ENCODE data around the gene DUOX1.

DNA sequence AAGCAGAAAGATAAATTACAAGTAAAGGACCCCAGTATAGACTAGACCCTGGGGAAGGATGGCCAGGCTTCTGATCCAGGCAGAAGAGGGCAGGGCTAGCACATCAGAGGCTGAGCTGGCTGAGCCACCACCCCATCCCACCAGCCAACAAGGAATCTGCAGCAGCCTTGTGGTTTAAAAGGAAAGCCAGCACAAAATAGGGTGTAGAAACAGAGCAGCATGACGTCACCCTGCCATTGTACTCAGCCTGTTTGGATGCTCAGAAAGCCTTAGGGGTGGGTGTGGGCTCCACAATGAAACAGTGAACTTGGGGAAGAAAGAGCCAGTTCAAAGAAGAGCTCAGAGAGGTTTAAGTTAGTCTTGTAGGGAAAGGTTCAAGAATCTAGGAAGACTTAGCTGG lies 28.2 kb downstream of the DUOX1 start:
- TF ChIP-seq, protein P1, sequence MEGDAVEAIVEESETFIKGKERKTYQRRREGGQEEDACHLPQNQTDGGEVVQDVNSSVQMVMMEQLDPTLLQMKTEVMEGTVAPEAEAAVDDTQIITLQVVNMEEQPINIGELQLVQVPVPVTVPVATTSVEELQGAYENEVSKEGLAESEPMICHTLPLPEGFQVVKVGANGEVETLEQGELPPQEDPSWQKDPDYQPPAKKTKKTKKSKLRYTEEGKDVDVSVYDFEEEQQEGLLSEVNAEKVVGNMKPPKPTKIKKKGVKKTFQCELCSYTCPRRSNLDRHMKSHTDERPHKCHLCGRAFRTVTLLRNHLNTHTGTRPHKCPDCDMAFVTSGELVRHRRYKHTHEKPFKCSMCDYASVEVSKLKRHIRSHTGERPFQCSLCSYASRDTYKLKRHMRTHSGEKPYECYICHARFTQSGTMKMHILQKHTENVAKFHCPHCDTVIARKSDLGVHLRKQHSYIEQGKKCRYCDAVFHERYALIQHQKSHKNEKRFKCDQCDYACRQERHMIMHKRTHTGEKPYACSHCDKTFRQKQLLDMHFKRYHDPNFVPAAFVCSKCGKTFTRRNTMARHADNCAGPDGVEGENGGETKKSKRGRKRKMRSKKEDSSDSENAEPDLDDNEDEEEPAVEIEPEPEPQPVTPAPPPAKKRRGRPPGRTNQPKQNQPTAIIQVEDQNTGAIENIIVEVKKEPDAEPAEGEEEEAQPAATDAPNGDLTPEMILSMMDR (IDR thresholded peaks at IDR 0.05) = no peak
- TF ChIP-seq POLR2A (IDR thresholded peaks at IDR 0.05) = no peak

Data from sigmoid colon (tissue), 3 donors.